Measurements from ENCODE around the gene UBE2C.
"Not testable (repeated sequence)": the region's sequence is repeated elsewhere in the genome, so short reads cannot be mapped to it uniquely, and the experiment has no call there.

The UBE2C gene

DNA sequence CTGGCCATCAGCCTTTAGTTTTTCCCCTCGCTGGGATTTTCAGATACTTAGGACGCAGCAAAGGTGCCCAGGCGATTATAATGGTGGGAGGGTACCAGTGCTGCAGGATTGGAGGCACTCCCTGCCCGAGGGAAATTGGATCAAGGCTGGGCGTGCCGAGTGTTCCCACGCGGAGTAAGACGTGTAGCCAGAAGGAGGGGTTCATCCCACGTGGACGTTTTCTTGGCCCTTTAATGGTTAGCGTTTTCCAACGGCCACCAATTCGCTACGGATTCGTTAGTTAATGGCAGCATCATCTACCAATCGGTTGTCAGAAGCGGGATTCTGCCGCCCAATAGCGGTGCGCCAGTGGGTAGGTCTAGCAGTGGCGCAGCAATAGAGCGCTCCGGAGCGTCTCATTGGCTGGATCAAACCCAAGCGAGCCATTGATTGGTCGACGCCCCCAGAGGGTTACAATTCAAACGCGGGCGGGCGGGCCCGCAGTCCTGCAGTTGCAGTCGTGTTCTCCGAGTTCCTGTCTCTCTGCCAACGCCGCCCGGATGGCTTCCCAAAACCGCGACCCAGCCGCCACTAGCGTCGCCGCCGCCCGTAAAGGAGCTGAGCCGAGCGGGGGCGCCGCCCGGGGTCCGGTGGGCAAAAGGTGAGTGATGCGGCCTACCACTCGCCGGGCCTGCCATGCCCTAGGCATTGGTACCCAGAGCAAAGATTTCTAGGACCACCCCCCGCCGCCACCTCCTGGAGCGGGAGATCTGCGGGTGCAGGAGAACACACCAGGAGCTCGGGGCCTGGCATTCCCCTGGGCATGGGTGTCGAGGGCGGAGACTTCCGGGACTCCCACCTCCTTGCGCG lies at the start of gene UBE2C:
Gene UBE2C, plus strand, starts transcription at position 488 of the 849 bp plus-strand sequence. Its CDS starts 52 bp downstream, at position 540.
- DNase-seq, result peak; percentile 99

DNA sequence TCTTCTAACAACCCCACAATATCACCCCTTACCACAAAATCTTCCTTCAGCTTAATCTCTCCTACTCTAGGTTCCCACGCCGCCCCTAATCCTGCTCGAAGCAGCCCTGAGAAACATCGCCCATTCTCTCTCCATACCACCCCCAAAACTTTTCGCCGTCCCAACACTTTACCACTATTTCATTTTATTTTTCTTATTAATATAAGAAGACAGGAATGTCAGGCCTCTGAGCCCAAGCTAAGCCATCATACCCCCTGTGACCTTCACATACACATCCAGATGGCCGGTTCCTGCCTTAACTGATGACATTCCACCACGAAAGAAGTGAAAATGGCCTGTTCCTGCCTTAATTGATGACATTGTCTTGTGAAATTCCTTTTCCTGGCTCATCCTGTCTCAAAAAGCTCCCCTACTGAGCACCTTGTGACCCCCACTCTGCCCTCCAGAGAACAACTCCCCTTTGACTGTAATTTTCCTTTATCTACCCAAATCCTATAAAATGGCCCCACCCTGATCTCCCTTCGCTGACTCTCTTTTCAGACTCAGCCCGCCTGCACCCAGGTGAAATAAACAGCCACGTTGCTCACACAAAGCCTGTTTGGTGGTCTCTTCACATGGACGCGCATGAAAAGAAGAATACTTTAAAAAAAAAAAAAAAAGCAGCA lies 47.7 kb upstream of the UBE2C start:
- not testable (repeated sequence) for DNase-seq

DNA sequence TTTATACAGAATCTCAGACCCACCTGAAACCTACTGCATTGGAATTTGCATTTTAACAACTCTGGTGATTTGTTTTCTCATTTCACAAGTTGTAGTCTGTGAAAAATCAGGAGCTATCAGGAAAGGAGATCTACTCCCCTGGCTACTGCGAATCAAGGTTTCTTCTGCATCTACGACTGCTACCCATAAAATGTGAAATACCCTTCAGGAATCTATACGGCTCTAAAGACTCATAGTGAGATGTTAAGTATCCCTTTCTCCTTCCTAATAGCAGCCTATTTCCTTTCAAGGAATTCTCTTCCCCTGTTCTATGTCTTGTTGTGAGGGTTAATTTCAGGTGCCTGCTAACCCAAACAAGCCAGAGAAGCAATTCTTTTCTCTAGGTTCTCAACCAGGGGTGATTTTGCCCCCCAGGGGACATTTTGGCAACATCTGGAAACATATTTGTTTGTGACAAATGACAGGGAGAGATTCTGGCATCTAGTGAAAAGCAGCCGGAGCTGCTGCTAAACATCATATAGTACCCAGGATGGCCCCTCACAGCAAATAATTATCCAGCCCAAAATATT lies 47.1 kb upstream of the UBE2C start:
- no peak for DNase-seq

DNA sequence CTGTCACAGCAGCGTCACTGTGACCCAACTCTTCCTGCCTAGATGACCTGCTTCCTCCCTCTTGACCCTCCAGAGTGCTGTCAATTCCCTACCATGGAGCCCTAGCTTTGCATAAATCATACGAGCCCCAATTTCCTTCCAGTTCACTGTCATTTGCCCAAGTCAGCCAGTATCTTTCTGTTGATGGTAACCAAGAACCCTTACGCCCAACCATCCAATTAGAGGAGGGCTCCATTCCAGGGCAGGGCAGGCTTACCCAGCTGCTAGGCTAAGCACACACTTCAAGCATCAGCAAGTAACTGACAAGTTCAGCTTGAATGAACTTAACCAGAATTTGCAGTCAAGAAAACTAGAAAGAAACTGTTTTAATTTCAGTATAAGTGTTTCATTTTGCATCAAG lies 46.5 kb upstream of the UBE2C start:
- no peak for DNase-seq

DNA sequence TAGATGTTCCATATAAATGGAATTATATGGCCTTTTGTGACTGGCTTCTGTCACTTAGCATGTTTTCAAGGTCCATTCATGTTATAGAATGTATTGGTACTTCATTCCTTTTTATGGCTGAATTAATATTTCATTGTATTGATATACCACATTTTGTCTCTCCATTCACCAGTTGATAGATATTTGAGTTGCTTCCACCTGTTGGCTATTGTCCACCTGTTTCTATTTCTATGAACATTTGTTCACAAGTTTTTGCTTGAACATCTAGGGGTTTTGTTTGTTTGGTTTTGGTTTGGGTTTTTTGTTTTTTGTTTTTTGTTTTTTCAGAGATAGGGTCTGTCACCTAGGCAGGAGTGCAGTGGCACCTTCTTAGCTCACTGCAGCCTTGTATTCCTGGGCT lies 44.0 kb upstream of the UBE2C start:
- no peak for DNase-seq

DNA sequence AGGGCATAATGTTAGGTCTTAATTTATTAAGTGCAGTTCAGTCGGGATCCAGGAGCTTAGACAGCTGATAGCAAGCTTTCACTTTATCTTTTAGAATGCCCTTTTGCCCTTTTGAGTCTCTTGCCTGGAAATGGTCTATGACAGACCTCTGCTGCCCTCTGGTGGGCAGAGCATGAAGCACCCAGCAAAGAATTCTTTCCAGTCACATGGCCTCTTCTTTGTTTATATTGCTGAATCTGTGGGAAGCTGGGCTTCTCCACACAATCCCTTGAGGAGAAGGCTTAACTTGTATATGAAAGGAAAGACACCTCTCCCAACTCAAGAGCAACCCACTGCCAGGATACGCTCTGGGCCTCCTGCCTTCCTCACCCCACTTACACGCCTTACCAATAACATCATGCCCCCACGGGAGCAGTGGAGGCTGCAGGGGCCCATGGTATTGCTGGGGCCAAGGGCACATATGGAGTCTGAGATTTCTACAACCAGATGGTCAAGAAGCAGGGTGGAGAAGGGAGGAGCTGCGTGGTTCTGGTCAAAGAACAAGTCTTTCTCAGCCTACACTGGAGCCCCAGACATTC lies 41.2 kb upstream of the UBE2C start:
- DNase-seq, result peak; percentile 20

DNA sequence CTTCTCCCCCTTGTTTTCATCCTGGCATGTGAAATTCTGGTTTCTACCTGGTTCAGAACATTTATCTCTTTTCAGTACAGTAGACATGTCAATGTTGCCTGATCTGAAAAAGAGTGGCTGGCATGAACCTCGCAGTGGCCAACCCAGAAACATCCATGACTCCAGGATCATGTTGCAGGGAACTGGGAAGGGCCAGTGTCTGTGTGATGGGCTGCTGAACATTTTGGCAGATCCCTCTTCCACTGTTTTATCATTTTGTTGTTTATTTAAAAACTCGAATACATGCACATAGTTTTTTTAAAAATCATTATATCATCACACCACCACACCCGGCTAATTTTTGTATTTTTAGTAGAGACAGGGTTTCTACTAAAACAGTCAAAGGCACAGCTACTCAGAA lies 39.8 kb upstream of the UBE2C start:
- no peak for DNase-seq

DNA sequence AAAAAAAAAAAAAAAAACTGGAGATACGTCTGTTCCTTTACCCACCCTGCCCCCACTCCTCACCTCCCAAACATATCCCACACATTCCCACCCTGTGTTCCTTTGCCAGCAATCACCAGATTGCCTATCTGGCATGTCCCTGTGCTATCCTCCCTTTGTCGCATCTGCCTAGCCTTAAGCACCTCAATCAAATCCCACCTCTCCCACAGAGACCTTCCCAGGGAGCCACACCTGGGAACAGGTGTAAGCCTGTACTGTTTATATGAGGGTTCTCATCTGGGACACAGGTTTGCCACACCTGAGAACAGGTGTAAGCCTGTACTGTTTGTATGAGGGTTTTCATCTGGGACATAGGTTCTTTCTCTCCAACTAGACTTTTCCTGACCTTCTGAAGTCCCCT lies 37.5 kb upstream of the UBE2C start:
- no peak for DNase-seq

DNA sequence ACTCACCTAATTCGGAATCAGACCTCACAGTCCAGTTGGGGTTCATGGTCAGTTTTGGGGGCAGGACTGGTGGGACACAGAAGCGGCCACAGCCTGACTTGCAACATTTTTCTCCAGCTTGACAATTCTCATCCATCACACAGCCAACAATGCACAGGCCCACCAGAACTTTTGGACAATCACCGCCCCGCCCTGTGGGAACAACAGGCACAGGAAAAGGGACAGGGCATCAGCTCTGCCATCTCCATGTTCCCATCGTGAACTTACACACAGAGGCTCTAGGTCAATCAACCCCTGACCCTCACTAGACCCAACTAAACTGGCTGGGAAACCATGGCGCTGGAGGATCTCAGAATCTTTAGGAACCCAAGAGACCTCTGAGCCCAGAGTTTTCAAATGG lies 37.0 kb upstream of the UBE2C start:
- no peak for DNase-seq

DNA sequence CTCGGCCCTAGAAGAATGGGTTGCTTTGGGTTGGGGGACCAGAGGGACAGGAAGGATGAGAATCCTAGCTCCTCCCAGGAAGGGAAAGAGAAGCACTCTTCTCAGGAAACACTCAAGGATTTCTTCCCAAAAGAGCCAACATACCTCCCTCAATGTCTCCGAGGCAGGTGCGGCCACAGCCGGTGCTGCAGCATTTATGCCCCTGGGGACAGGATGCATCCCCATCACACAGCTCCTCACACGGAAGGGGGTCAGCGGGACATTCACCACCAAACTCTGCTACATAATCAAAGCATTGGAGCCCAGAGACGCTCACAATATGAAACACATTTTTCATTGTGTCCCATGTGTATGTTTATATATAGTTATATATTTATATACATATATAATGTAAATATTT lies 35.5 kb upstream of the UBE2C start:
- DNase-seq, result no peak

DNA sequence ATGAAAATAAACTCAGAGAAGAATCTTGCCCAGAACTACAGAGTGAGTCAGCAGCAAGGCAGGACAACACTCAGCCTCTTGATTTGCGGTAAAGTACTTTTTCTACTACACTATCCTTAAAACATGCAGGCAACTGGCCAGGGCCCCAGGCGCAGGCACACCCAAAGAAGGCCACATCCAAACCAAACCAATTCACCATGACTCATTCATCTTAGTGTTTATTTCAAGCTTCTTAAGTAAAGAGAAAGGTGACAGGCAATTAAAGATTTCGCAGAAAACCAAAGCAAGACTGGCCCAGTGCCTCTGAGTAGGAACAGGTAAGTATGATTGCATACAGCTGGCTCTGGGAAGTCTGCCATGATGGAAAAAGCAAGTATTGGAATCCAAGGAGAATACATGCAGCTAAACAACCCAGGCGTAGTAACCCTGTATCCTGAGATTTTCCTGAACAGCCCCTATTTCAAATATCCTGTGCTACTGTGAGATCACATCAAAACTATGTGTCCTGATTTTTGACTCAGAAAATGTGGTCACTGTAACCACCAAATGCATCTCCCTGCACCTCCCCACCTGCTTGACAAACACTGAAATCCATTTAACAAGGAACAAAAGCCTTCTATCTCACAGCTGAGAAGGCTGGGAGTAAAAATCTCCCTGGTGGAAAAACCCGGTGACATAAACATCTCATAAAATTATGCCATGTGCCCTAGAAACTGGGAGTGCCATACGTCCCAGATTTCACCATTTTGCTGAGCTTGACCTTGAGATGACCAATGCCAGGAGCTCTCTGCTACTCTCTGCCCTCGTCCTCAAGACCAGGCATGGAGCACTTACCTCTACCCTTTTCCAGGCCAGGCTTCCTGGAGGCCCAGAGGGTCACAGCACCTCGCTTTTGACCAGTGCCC lies 33.2 kb upstream of the UBE2C start:
- no peak for DNase-seq

DNA sequence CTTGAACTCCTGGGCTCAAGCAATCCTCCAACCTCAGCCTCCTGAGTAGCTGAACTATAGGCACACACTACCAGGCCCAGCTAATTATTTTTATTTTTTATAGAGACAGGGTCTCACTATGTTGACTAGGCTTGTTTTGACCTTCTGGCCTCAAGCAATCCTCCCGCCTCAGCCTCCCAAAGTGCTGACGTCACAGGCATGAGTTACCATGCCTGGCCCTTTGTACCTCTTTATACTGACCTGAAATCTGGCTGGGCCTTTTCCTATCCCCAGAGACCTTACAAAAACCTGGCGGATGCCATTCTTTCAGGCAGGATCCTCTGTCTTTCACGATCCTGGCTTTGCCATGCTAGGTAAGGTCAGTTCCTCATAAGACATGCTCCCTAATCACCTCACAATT lies 32.3 kb upstream of the UBE2C start:
- DNase-seq, result no peak

DNA sequence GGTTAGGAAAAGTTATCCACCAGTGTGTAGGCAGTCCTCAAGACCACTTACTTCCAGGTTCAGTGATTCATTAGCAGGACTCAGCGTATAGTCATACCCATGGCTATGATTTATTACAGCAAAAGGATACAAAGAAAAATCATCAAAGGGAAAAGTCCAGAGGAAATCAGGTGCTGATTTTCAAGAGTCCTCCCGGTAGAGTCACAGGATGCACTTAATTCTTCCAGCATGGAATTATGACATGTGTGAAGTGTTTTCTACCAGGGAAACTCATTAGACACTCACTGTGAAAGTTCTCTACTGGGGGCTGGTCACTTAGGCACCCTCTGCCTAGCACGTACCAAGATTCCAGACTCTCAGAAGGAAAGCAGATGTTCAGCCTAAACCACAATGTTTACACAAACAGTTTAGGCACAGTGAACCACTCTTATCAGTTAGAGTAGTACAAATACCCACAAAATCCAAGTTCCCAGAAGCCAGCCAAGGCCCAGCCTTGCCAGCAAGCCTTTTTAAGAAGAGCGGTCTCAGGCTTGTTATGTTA lies 31.0 kb upstream of the UBE2C start:
- no peak for DNase-seq

DNA sequence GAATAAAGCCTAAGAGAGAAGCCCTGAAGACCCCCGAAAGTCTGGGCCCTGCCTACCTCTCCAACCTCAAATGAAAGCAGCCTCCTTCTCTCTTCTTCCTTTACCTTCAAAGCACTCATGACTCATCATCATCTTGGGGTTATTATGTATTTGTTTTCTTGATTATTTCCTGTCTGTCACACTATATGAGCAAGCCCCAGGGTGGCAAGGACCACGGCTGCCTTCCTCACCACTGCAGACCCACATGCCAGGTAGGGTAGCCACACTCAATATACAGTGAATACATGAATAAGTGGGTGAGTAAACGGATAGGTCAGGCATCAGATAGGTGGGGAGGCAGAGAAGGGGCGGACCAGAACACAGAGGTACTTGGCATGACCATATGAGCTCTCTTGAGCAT lies 29.6 kb upstream of the UBE2C start:
- no peak for DNase-seq

DNA sequence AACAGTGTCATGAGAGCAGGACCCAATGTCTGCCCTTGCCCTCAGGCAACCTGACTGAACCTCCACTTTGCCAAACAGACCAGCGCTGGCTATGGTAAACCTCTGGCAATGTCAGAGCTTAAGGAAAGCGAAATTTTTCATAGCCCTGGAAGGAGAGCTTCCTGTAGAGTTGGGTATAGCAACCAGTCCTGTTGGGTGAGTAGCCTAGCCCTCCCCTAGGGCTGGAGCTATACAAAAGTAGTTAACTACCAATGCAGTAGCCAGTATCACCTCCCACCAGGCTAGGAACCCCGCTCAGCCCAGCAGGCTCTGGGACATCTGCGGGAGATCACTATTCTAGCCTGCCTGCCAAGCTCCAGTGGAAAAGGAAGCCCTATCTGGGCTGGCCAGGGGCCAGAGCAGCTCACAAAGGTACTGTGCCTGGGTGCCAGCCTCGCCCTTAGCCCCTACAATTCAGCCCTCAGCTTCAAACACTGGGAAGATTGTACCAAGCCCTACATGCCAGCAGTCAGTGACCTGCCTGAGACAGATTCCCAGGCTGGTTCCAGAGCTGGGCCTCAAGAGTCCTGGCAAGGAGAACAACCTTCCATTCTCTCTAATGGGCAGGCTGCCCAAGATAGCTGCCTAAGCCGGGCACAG lies 28.7 kb upstream of the UBE2C start:
- no peak for DNase-seq

DNA sequence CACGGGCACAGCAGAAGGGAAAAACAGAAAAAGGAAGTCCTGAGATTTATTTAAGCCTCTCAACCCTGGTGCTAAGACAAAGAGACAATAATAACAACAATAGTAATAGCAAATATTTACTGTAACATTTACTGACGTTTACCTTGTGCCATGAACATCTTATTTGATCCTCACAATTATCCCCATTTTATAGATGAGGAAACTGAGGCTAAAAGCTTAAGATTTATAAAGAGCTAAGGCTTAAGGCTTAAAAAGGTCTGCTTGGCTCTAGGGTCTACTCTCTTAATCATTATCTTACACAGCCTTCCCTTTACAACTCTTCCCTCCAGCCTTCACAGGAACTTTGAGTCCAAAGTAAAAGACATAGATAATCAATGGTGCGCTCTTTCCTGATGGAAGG lies 24.1 kb upstream of the UBE2C start:
- no peak for DNase-seq

DNA sequence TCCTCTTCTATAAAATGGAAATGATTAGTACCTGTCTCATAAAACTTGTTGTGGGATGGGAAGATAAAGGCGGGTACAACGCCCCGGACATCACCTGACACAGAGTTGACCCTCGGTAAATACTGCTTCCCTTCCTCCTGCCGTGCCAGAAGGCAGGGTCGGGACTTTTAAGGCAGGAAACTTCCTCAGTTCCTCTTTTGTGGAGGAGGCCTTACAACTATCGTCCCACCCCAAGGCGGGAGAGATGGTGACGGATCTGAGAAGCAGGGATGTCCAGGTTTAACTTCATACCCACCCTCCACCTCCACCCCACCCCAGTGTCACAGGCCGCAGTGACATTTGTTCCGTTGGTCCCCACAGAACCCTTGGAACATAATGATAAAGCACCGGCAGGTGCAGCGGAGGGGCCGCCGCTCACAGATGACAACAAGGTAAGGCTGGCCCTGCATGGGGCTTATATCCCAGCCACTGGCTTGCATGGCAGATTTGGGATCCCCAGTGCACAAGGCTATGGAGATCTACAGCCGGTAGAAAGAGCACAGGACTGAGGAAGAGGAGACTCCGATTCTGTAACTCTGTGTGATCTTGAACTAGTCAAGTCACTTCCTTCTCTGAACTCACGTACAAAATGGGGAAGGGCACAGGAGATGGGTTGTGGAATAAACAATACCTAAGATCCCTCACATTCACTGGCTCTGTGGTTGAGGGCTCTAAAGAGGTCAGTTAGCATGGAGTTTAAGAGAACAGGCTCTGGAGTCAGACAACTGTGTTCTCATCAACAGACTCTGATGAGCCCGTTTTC lies 19.9 kb upstream of the UBE2C start:
- no peak for DNase-seq

DNA sequence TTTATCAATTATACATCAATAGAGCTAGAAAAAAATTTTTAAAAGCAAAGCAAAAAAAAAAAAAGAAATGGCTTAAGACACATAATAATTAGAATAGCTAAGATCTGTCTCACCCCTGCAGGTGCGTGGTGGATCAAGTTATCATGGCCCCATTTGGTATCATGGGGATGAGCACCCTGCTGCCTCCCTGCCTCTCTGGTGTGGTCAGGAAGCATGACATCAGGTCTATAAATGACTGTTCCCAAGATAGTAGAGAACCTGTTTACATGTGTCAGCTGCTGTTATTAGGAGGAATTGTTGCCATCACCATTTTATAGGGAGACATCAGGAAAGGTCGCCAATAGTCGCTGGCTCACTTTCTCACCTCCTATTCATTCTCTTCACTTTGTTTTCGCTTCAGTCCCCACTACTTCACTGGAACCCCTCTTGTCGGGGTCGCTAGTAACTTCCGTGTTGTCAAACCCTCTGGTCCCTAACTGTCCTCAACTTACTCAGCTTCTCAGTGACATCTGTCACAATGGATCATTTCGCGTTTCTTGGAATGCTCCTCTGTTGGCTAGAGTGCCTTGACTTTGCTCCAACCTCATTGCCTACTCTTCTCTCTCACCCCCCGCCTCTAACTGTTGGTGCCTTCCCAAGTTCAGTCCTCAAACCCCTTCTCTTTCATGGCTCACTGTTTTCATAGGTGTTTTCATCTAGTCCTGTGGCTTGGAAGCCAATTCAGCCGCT lies 15.9 kb upstream of the UBE2C start:
- no peak for DNase-seq

DNA sequence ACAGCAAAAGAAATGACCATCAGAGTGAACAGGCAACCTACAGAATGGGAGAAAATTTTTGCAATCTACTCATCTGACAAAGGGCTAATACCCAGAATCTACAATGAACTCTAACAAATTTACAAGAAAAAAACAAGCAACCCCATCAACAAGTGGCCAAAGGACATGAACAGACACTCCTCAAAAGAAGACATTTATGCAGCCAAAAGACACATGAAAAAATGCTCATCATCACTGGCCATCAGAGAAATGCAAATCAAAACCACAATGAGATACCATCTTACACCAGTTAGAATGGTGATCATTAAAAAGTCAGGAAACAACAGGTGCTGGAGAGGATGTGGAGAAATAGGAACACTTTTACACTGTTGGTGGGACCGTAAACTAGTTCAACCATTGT lies 14.9 kb upstream of the UBE2C start:
- DNase-seq, result not testable (repeated sequence)

DNA sequence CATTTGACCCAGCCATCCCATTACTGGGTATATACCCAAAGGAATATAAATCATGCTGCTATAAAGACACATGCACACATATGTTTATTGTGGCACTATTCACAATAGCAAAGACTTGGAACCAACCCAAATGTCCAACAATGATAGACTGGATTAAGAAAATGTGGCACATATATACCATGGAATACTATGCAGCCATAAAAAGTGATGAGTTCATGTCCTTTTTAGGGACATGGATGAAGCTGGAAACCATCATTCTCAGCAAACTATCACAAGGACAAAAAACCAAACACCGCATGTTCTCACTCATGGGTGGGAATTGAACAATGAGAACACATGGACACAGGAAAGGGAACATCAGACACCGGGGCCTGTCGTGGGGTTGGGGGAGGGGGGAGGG lies 14.5 kb upstream of the UBE2C start:
- not testable (repeated sequence) for DNase-seq

Data from NCI-H446 treated with DMSO at 0.1 percent for 48 hours (cell line).